MG63 (cell line): ENCODE measurements around the gene HOXA2. TPM values are rescaled to one million over a fixed set of nuclear protein-coding genes. Genes with fewer than 3 reads are reported as not detected.

Experiments used
- DNase-seq: peaks from one replicate; pipeline ENCODE4 v3.0.0-alpha.2; 2020
- H3K27me3 ChIP-seq: fragments of 250-450 bp; sonication (Bioruptor Pico); 2 replicates; pipeline ENCODE4 v1.5.1; 2020; ENCODE audit warnings: mild to moderate bottlenecking, moderate library complexity
- H3K36me3 ChIP-seq: fragments of 250-450 bp; sonication (Bioruptor Pico); 2 replicates; pipeline ENCODE4 v1.5.1; 2020; ENCODE audit warnings: mild to moderate bottlenecking, moderate library complexity
- H3K4me3 ChIP-seq: fragments of 250-450 bp; sonication (Bioruptor Pico); 2 replicates; pipeline ENCODE4 v1.5.1; 2020; ENCODE audit warnings: mild to moderate bottlenecking, moderate library complexity
- H3K9me3 ChIP-seq: fragments of 250-450 bp; sonication (Bioruptor Pico); 2 replicates; pipeline ENCODE4 v1.5.1; 2020; ENCODE audit warnings: mild to moderate bottlenecking, moderate library complexity
- total RNA-seq: library from RNA; depleted of rRNA; stranded (reverse); fragments of >200 nt; shearing (Covaris generic); gene quantifications from 2 replicates; pipeline ENCODE4 v1.2.3, GENCODE V29; 2014; ENCODE audit warnings: low replicate concordance

HOXA2 gene
- total RNA-seq, 1 experiment from 2014 or later, result not detected

DNA sequence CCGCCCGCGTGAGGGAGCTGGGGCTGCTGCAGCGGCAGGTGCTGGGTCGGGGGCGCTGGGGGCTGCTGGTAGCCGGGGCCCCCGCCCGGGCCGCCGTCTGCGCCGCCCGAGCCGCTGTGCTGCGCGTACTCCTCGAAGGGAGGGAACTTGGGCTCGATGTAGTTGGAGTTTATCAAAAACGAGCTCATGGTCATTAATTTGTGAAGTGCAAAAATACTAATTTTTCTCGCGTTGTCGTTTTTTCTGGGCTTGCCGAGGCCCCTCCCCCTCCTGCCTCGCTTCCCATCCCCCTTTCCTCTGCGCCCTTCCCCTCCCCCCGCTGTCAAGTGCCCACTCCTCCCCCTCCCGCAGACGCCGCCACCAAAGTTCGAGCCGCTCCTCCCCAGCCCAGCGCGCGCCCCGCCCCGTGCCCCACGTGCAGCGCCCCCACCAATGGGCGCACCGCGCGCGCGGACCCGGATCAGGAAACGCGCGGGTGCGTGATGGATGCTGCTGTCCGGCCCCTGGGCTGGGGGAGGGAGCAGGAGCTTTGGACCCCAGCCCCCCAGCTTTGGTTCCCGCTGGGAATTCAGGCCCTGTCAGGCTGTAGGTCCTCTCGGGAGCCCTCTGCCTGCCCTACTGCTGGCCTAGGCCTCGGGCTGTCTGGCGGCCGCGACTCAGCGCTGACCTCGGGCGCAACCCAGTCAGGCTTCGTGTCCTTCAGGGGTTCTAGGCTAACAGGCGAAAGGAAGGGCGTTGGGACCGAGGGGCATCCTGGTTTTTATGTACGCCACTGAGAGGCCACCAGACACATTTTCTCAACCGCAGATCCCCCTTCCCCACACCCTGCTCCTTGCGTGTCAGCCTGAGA, 28.3 kb upstream of the HOXA2 start, which contains the start of gene HOXA4:
TSS of gene HOXA4 (minus strand) at position 218 of the 850 bp plus-strand sequence. CDS start at position 194, 24 bp downstream.
- Histone ChIP-seq H3K27me3 (no peaks in the 10 kb centered on the region), H3K4me3 (peak within 1 kb of the TSS; percentile 66), H3K9me3 (no peaks in the 10 kb centered on the region), H3K36me3 (peaks cover 10% of the 10 kb centered on the region; the same call in 1 of the 2 replicates)
- peak; percentile 93 for DNase-seq

- peak; percentile 63 for DNase-seq
- peak overlapping the region; percentile 66 for H3K4me3 ChIP-seq
- peaks cover 10% of the 10 kb centered on the region; the same call in 1 of the 2 replicates for H3K36me3 ChIP-seq
- no peaks in the 10 kb centered on the region for H3K27me3 ChIP-seq
- no peaks in the 10 kb centered on the region for H3K9me3 ChIP-seq
These were observed 27.5 kb upstream of the HOXA2 start for GRCh38 chr7:27129729-27130539.

DNA sequence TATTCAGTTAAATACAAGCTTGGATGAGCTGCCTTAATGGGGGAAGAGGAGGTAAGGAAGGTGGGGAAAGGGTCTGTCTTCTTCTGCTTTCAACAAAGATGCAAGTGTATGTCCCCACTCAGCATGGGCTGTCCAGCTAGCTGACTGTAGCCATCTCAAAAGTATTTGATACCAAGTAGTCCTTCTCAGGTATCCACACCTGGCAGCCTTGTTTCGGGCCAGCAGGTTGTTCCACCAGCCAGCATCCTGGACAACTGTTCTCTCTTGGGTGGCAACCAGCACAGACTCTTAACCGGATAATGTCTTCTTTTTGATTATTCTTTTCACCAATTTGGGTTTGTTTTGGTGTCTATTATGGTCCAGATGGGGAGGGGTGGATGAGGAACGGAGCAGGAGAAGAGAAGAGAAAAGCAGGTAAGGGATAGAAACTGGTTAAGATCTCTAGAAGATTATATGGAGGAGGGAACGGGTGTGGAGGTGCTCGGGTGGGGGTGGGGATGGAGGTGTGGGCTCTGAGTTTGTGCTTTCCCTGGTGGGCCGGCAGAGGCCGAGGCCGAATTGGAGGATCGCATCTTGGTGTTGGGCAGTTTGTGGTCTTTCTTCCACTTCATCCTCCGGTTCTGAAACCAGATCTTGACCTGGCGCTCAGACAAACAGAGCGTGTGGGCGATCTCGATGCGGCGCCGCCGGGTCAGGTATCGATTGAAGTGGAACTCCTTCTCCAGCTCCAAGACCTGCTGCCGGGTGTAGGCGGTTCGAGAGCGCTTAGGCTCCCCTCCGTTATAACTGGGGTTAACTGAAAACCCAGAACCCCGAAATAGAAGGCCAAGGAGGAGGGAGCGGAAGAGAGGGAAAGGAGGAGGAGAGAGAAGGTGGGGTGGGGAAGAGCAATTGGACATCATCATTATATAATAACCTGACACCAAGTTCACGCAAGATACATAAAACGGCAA, 26.6 kb upstream of the HOXA2 start:
- Histone ChIP-seq H3K4me3 (peak overlapping the region; percentile 66), H3K9me3 (no peaks in the 10 kb centered on the region)
- no peak for DNase-seq

GRCh38 chr7:27128034-27128433, 25.6 kb upstream of the HOXA2 start:
- H3K9me3 ChIP-seq, result no peaks in the 10 kb centered on the region
- DNase-seq, result no peak
- no peaks in the 10 kb centered on the region for H3K27me3 ChIP-seq
- peaks cover 10% of the 10 kb centered on the region; the same call in 1 of the 2 replicates for H3K36me3 ChIP-seq
- H3K4me3 ChIP-seq, result no peak overlapping the region

More for the DNA sequence above, 26.6 kb upstream of the HOXA2 start:
- Histone ChIP-seq H3K36me3 (peaks cover 10% of the 10 kb centered on the region; the same call in 1 of the 2 replicates), H3K27me3 (no peaks in the 10 kb centered on the region)

DNA sequence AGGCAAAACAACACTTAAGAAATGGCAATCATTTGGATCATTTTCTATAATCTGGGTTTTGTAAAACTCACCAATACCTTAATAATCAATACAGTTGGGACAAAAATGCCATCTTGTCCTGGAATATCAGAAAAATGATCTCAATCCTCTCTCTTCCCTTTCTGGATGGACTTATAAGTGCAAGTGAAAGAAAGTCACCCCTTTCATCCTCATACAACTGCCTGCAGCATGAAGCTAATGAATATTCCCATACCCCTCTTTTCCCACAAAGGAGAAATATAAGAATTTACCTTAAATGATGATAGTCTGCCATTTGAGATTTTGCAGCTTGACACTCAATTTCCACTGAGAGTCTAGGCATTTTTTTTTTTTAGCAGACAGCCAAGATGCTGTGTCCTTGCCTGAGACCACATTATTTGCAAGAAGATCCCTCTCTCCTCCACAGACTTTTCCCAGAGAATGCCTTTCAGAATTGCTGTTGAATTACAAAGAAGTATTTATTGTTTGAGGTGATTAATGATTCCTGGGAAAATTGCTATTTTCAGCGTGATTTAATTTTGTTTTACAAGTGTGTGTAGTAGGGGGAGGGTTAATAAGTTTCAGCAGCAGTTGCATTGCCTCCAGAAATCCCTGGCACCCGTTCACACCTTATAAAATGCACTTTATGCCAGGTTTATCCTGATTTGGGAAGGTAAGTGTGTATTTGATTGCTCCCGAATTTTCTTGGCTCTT, 24.3 kb upstream of the HOXA2 start:
- Histone ChIP-seq H3K36me3 (peaks cover 10% of the 10 kb centered on the region; the same call in 1 of the 2 replicates), H3K27me3 (no peaks in the 10 kb centered on the region), H3K4me3 (no peak overlapping the region), H3K9me3 (no peaks in the 10 kb centered on the region)
- no peak for DNase-seq

GRCh38 chr7:27125986-27126394, 23.5 kb upstream of the HOXA2 start:
- Histone ChIP-seq H3K27me3 (no peaks in the 10 kb centered on the region), H3K9me3 (no peaks in the 10 kb centered on the region), H3K4me3 (no peak overlapping the region), H3K36me3 (peaks cover 10% of the 10 kb centered on the region; the same call in 1 of the 2 replicates)
- DNase-seq, result no peak

GRCh38 chr7:27124902-27125689, 22.6 kb upstream of the HOXA2 start:
- DNase-seq, result no peak
- H3K27me3 ChIP-seq, result no peaks in the 10 kb centered on the region
- H3K9me3 ChIP-seq, result no peaks in the 10 kb centered on the region
- H3K4me3 ChIP-seq, result no peak overlapping the region
- H3K36me3 ChIP-seq, result peaks cover 10% of the 10 kb centered on the region; the same call in 1 of the 2 replicates

- Histone ChIP-seq H3K9me3 (no peaks in the 10 kb centered on the region), H3K27me3 (no peaks in the 10 kb centered on the region), H3K36me3 (peaks cover 9% of the 10 kb centered on the region; the same call in 1 of the 2 replicates), H3K4me3 (no peak overlapping the region)
- no peak for DNase-seq
These were observed 21.8 kb upstream of the HOXA2 start for GRCh38 chr7:27124096-27124901.

GRCh38 chr7:27123477-27124053, 21.1 kb upstream of the HOXA2 start:
- DNase-seq, result no peak
- no peaks in the 10 kb centered on the region for H3K27me3 ChIP-seq
- H3K9me3 ChIP-seq, result no peaks in the 10 kb centered on the region
- no peak overlapping the region for H3K4me3 ChIP-seq
- H3K36me3 ChIP-seq, result peaks cover 2% of the 10 kb centered on the region; the same call in 1 of the 2 replicates

- DNase-seq, result no peak
- H3K4me3 ChIP-seq, result no peak overlapping the region
- H3K27me3 ChIP-seq, result no peaks in the 10 kb centered on the region
- H3K36me3 ChIP-seq, result no peaks in the 10 kb centered on the region
- no peaks in the 10 kb centered on the region for H3K9me3 ChIP-seq
These were observed 20.6 kb upstream of the HOXA2 start for GRCh38 chr7:27123007-27123476.

DNA sequence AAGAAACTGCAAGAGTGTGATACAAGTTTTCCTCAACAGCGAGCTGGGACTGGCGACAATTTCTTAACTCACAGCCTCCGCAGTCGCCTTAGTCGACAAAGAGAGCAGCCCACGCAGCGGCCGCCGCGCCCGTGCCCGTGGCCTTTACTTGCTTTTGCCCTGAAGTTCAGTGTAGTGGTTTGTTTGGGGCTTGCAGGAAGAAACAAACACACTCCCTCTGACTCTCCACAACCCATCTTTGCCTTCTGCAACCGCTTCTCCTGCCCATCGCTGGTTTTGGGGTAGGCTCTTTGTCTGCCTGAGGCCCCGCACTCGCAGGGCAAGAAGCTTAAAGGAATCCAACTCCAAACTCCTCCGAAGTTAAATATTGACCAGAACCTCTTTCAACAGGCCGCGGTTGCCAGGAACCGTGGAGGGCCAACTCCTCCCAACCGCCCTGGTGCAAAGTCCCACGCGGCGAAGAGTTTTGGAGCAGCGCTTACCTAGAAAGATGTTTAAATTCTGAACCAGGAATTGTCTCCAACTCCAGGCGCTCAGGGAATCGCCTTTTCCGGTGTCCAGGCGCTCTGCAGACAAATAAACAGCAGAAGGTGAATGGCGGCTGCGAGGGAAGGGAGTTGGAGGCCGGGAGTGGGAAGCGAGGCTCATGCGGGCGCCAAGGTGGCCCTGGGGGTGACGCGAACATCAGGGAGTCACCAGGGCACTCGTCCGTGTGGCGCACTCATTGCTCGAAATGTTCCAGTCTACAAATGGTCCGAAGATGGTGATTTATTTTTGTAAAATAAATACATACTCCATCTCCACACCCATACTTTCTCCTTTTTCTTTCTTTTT, 19.8 kb upstream of the HOXA2 start:
- no peaks in the 10 kb centered on the region for H3K36me3 ChIP-seq
- H3K9me3 ChIP-seq, result no peaks in the 10 kb centered on the region
- H3K4me3 ChIP-seq, result no peak overlapping the region
- no peak for DNase-seq
- H3K27me3 ChIP-seq, result no peaks in the 10 kb centered on the region

- H3K27me3 ChIP-seq, result no peaks in the 10 kb centered on the region
- H3K4me3 ChIP-seq, result no peak overlapping the region
- H3K36me3 ChIP-seq, result no peaks in the 10 kb centered on the region
- no peak for DNase-seq
- H3K9me3 ChIP-seq, result no peaks in the 10 kb centered on the region
These were observed 19.2 kb upstream of the HOXA2 start for GRCh38 chr7:27121684-27122076.

- DNase-seq, result no peak
- no peaks in the 10 kb centered on the region for H3K36me3 ChIP-seq
- H3K9me3 ChIP-seq, result no peaks in the 10 kb centered on the region
- H3K27me3 ChIP-seq, result no peaks in the 10 kb centered on the region
- no peak overlapping the region for H3K4me3 ChIP-seq
These were observed 17.0 kb upstream of the HOXA2 start for GRCh38 chr7:27119412-27119911.
